Endothelial cell of umbilical vein (primary cell): Measurements from ENCODE around the gene DUSP8. TPM values are rescaled to one million over a fixed set of nuclear protein-coding genes. Genes with fewer than 3 reads are reported as not detected.

ENCODE experiments used
- BruUV-seq: library from RNA; stranded (reverse); fragments of 400-500 nt; replicated peaks from 2 replicates; lab custom pipeline; 2021; lab: Mats Ljungman, UMichigan
- CTCF ChIA-PET: fragments of 300-600, 350-600 bp; sonication (Branson Sonifier 250); formaldehyde crosslinking; loops from one replicate; lab custom pipeline; 2021; ENCODE audit warnings: antibody characterized with exemption, inconsistent platforms; lab: Charles Lee
- POLR2A ChIA-PET: fragments of 300-600, 350-600 bp; sonication (Branson Sonifier 250); formaldehyde crosslinking; loops from one replicate; lab custom pipeline; 2021; ENCODE audit warnings: antibody characterized with exemption, inconsistent platforms; lab: Charles Lee
- DNase-seq: peaks from one replicate; pipeline ENCODE4 v3.0.0-alpha.2; 2011; ENCODE audit warnings: low read depth, low spot score
- FAIRE-seq: peaks from 2 replicates; lab custom pipeline; 2011; peaks lifted over from hg19 to GRCh38; lab: Jason Lieb, UNC
- H2AFZ ChIP-seq: 2 replicates; pipeline ENCODE4 v1.6.0; 2012; ENCODE audit warnings: low read depth, low read length, control low read depth, inconsistent platforms
- H3K27ac ChIP-seq: 2 replicates; pipeline ENCODE4 v1.5.1; 2011; ENCODE audit warnings: low read depth, mild to moderate bottlenecking, control low read depth, low read length, moderate library complexity; ENCODE audit not compliant: insufficient read depth
- H3K27me3 ChIP-seq, 2 experiments: 2 replicates each; pipeline versions ENCODE4 v1.6.0 to v1.6.1; 2011; ENCODE audit warnings: low read length in 2 of 2, mixed read lengths in 1 of 2; ENCODE audit not compliant: control insufficient read depth in 2 of 2, insufficient read depth in 2 of 2
- H3K36me3 ChIP-seq, 2 experiments: 2 replicates in 1 of 2; 3 replicates in 1 of 2; pipeline ENCODE4 v1.5.1; 2011; ENCODE audit warnings: low read length in 2 of 2, mild to moderate bottlenecking in 1 of 2, moderate library complexity in 1 of 2; ENCODE audit not compliant: control insufficient read depth in 2 of 2, insufficient read depth in 2 of 2; ENCODE audit errors: extremely low read depth in 1 of 2
- H3K4me1 ChIP-seq: 3 replicates; pipeline ENCODE4 v1.5.1; 2011; ENCODE audit warnings: mild to moderate bottlenecking, low read length; ENCODE audit not compliant: control insufficient read depth, insufficient read depth; ENCODE audit errors: extremely low read depth
- H3K4me2 ChIP-seq: 2 replicates; pipeline ENCODE4 v1.6.1; 2011; ENCODE audit warnings: low read length, control low read depth, mixed read lengths; ENCODE audit not compliant: insufficient read depth
- H3K4me3 ChIP-seq, 3 experiments: fragments of 200-600 bp in 1 of 3; sonication (generic), shearing (Covaris generic) in 1 of 3; replicated peaks in 1 of 3; 2 replicates each; pipeline ENCODE4 v1.5.1; 2011 to 2016; ENCODE audit warnings: control low read depth in 3 of 3, low read length in 3 of 3, mild to moderate bottlenecking in 2 of 3, inconsistent platforms in 1 of 3, low read depth in 1 of 3, moderate library complexity in 1 of 3; ENCODE audit not compliant: insufficient read depth in 1 of 3
- H3K79me2 ChIP-seq: 2 replicates; pipeline ENCODE4 v1.6.0; 2012; ENCODE audit warnings: low read length, inconsistent platforms; ENCODE audit not compliant: control insufficient read depth, insufficient read depth
- H3K9ac ChIP-seq: replicated peaks from 2 replicates; pipeline ENCODE3; 2011; ENCODE audit warnings: low read length, control low read depth; ENCODE audit not compliant: insufficient read depth; ENCODE audit errors: extremely low read depth
- H3K9me1 ChIP-seq: replicated peaks from 3 replicates; pipeline ENCODE4 v1.6.0; 2011; ENCODE audit warnings: mild to moderate bottlenecking, low read length; ENCODE audit not compliant: control insufficient read depth, insufficient read depth; ENCODE audit errors: extremely low read depth
- H3K9me3 ChIP-seq: replicated peaks from 2 replicates; pipeline ENCODE4 v1.5.1; 2012; ENCODE audit warnings: low read length, inconsistent platforms; ENCODE audit not compliant: control insufficient read depth, insufficient read depth
- H4K20me1 ChIP-seq: replicated peaks from 2 replicates; pipeline ENCODE3; 2011; ENCODE audit warnings: mild to moderate bottlenecking, low read length; ENCODE audit not compliant: control insufficient read depth, insufficient read depth; ENCODE audit errors: extremely low read depth
- CTCF ChIP-seq, 2 donors: IDR thresholded peaks; 1 replicate in 1 of 2; 2 replicates in 1 of 2; pipeline ENCODE4 v1.5.1; 2011; ENCODE audit warnings: low read length in 2 of 2, mild to moderate bottlenecking in 2 of 2, moderate library complexity in 2 of 2, control low read depth in 1 of 2, inconsistent platforms in 1 of 2, low read depth in 1 of 2; ENCODE audit not compliant: insufficient read depth in 1 of 2; ENCODE audit errors: extremely low read depth in 1 of 2
- EZH2 ChIP-seq: IDR thresholded peaks from 2 replicates; pipeline ENCODE4 v1.6.1; 2012; ENCODE audit warnings: borderline replicate concordance, low read depth, mild to moderate bottlenecking, moderate library complexity, low read length, inconsistent platforms; ENCODE audit not compliant: severe bottlenecking
- FOS ChIP-seq: IDR thresholded peaks from 2 replicates; pipeline ENCODE4 v1.6.1; 2011; ENCODE audit warnings: mild to moderate bottlenecking, low read length, moderate library complexity, borderline replicate concordance; ENCODE audit not compliant: insufficient read depth
- GATA2 ChIP-seq: IDR thresholded peaks from 2 replicates; pipeline ENCODE4 v1.7.0; 2011; ENCODE audit warnings: low read depth, mild to moderate bottlenecking, moderate library complexity, mixed read lengths, low read length; ENCODE audit not compliant: insufficient read length, insufficient read depth
- JUN ChIP-seq: IDR thresholded peaks from 2 replicates; pipeline ENCODE4 v1.6.1; 2011; ENCODE audit warnings: borderline replicate concordance, low read depth; ENCODE audit not compliant: insufficient read length, insufficient read depth
- MAX ChIP-seq: IDR thresholded peaks from 2 replicates; pipeline ENCODE4 v1.6.1; 2011; ENCODE audit not compliant: insufficient read depth, insufficient read length
- MYC ChIP-seq: IDR thresholded peaks from one replicate; pipeline ENCODE4 v1.6.1; 2011; ENCODE audit warnings: mild to moderate bottlenecking, low read depth, low read length
- POLR2A ChIP-seq: IDR thresholded peaks from 2 replicates; pipeline ENCODE4 v1.6.1; 2012; ENCODE audit warnings: low read depth, mild to moderate bottlenecking, control low read depth, low read length
- POLR2AphosphoS5 ChIP-seq: IDR thresholded peaks from 2 replicates; pipeline ENCODE4 v1.6.1; 2012; ENCODE audit warnings: low read depth, mild to moderate bottlenecking, control low read depth, low read length, moderate library complexity; ENCODE audit not compliant: insufficient read depth
- dilution Hi-C: fragments of 300-500 bp; cut with MboI; formaldehyde crosslinking; loops from one replicate; pipeline ENCODE4 v1.15.0; 2019; ENCODE audit warnings: low sequenced_read_pairs; ENCODE audit not compliant: extremely low pct_ligation_motif_present
- intact Hi-C: fragments of 100-400 bp; cut with micrococcal nuclease; formaldehyde crosslinking; loops from one replicate; pipeline ENCODE4 v1.10.0; 2022
- polyA plus RNA-seq, 4 experiments: library from polyadenylated mRNA; depleted of rRNA in 3 of 4; stranded (reverse) in 3 of 4; unstranded in 1 of 4; fragments of >200 nt; gene quantifications; 2 replicates each; pipeline versions ENCODE4 v1.2.1 to v1.2.3, GENCODE V29; 2011 to 2012; ENCODE audit warnings: missing spikeins in 1 of 4
- total RNA-seq: library from RNA; stranded (reverse); gene quantifications from 2 replicates; pipeline ENCODE4 v1.2.3, GENCODE V29; 2021

DUSP8 gene
- total and polyA plus RNA-seq, 2 donors (not counting 3 experiments of a cell fraction or from before 2014, with no cell fraction given), result 4.6 to 5.9 TPM

DNA sequence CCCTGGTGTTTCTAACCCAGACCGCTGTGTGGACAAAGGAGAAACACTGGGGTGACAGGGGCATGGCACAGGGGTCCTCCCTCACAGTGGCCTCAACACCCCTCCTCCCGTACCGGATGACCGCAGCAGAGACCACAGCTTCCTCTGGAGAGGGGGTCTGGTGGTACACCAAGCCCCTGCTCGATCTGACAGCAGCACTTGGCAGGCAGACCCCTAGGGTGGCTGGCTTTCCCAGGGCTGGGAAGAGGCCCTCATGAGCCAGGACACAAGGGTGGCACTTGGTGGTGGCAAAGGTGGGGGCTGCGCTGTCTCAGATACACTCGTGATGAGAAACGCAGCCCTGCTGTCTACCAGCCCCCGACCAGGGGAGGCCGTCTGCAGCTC is 38.7 kb downstream of the DUSP8 start:
- Histone ChIP-seq H3K4me3 (no peak overlapping the region), H2AFZ (no peak overlapping the region), H3K4me1 (peaks cover 7% of the 10 kb centered on the region), H3K4me2 (no peak overlapping the region), H3K79me2 (peaks cover 68% of the 10 kb centered on the region), H3K9me1 (no peaks in the 10 kb centered on the region), H3K27ac (no peak overlapping the region), H3K9me3 (no peaks in the 10 kb centered on the region), H3K9ac (no peak overlapping the region), H3K27me3 (peaks cover 6 to 7% of the 10 kb centered on the region in 2 experiments), H3K36me3 (peaks cover 0 to 2% of the 10 kb centered on the region in 2 experiments), H4K20me1 (no peaks in the 10 kb centered on the region)
- TF ChIP-seq FOS, result no peak
- dilution Hi-C loops, result no loop called here
- DNase-seq (no peak), FAIRE-seq (no peak)
- CTCF ChIA-PET, result interaction anchor here (1.7 kb wide), 1 partner anchor 119 kb away, joined by 4 read pairs; no protein-coding TSS in a partner anchor
- intact Hi-C loops, result no loop called here
- POLR2A ChIA-PET, result no interaction called here
- no TSS peak for BruUV-seq

GRCh38 chr11:1532606-1533341 is 39.3 kb downstream of the DUSP8 start:
- H2AFZ ChIP-seq, result no peak overlapping the region
- H3K4me2 ChIP-seq, result no peak overlapping the region
- no peak for TF ChIP-seq POLR2A
- no peak for TF ChIP-seq MAX
- TF ChIP-seq JUN, result no peak
- no peak for TF ChIP-seq POLR2AphosphoS5
- no peak for TF ChIP-seq EZH2
- TF ChIP-seq GATA2, result no peak
- no peak for TF ChIP-seq MYC
- no peak for TF ChIP-seq CTCF (IDR thresholded peaks at IDR 0.05; ENCODE audit: extremely low read depth in 1 of 2, insufficient read depth in 1 of 2, low read depth in 1 of 2, low read length in 2 of 2)
- no peak for TF ChIP-seq FOS
- H3K27me3 ChIP-seq, result peaks cover under 1 to 1% of the 10 kb centered on the region in 2 experiments
- CTCF ChIA-PET, result interaction anchor here (1.7 kb wide), 1 partner anchor 120 kb away, joined by 4 read pairs; no protein-coding TSS in a partner anchor
- peaks cover 7% of the 10 kb centered on the region for H3K4me1 ChIP-seq
- H3K9me3 ChIP-seq, result no peaks in the 10 kb centered on the region
- no peak overlapping the region for H3K4me3 ChIP-seq
- no peaks in the 10 kb centered on the region for H3K9me1 ChIP-seq
- dilution Hi-C loops (no loop called here), intact Hi-C loops (no loop called here)
- POLR2A ChIA-PET, result no interaction called here
- peaks cover 71% of the 10 kb centered on the region for H3K79me2 ChIP-seq
- no peak for FAIRE-seq
- peaks cover 0 to 2% of the 10 kb centered on the region in 2 experiments for H3K36me3 ChIP-seq
- no peaks in the 10 kb centered on the region for H4K20me1 ChIP-seq
- BruUV-seq, result no TSS peak
- H3K9ac ChIP-seq, result no peak overlapping the region
- no peak for DNase-seq
- no peak overlapping the region for H3K27ac ChIP-seq
